GDM1 (cell line): ENCODE results near the gene POLR2H.

Source experiments
- DNase-seq: peaks from one replicate; lab custom pipeline; 2025; lab: John Stamatoyannopoulos, UW

POLR2H gene

DNA sequence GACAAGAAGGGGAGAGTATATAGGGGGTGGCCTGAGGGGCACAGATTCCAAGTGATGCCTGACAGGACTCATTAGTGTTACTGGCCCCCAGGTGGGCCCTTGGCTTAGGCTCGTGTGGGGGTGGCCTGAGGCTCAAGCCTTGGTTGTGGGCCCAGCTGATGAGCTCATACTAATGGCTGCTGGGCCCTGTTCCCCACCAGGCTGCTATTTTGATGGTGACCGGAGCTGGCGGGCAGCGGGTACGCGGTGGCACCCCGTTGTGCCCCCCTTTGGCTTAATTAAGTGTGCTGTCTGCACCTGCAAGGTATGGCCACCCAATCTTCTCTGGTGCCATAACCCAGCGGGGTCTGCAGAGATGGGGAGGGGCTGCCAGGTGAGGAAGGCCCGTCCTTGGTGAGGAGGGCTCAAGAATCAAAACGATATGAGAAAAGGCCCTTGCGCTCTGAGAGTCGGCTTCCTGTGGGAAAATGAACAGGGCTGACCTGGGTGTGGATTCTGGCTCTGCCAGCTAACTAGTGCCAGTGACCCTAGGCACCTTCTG lies 25.7 kb downstream of the POLR2H start:
- no peak for DNase-seq

GRCh38 chr3:184388164-184388935 lies 26.8 kb downstream of the POLR2H start:
- no peak for DNase-seq

- no peak for DNase-seq
Measured at GRCh38 chr3:184388936-184389230, 27.4 kb downstream of the POLR2H start.

DNA sequence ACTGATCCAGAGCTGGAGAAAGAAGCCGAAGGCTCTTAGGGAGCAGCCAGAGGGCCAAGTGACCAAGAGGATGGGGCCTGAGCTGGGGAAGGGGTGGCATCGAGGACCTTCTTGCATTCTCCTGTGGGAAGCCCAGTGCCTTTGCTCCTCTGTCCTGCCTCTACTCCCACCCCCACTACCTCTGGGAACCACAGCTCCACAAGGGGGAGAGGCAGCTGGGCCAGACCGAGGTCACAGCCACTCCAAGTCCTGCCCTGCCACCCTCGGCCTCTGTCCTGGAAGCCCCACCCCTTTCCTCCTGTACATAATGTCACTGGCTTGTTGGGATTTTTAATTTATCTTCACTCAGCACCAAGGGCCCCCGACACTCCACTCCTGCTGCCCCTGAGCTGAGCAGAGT lies 27.9 kb downstream of the POLR2H start:
- DNase-seq = no peak

DNA sequence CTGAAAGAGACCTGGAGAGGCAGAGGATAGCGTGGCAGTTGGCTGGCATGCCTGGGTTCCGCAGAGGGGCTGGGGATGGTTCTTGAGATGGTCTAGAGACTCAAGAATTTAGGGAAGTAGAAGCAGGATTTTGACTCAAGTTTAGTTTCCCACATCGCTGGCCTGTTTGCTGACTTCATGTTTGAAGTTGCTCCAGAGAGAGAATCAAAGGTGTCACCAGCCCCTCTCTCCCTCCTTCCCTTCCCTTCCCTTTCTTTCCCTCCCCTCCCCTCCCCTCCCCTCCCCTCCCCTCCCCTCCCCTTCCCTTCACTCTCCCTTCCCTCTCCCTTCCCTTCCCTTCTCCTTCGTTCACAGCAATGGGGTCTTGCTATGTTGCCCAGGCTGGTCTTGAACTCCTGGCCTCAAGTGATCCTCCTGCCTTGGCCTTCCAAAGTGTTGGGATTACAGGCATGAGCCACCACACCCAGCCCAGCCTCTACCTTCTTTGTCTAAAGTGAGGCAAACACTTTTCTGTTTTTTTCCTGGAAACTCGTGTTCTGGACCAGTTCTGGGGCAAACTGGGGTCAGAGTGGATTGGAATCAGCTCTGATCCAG lies 28.5 kb downstream of the POLR2H start:
- no peak for DNase-seq

GRCh38 chr3:184391266-184391665 lies 29.8 kb downstream of the POLR2H start:
- DNase-seq = no peak

DNA sequence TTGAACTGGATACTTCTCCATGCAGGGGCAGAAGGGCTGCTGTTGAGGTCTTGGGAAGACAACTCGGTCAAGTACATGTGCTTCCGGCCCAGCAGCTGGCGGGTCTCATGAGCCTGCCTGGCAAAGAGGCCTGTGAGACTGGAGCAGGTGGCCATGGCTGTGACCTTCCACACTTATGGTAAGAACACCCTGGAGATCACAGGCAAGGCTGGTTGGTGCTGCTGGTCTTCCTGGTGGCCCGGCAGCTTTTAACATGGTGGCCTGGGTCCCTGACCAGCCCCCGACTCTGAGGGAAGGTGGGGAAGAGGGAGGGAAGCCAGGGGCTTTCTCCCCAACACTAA lies 33.8 kb downstream of the POLR2H start:
- DNase-seq = no peak

- no peak for DNase-seq
Measured at GRCh38 chr3:184399410-184399809, 37.9 kb downstream of the POLR2H start.

- peak; percentile 4 for DNase-seq
Measured at GRCh38 chr3:184405075-184406030, 43.8 kb downstream of the POLR2H start.

DNA sequence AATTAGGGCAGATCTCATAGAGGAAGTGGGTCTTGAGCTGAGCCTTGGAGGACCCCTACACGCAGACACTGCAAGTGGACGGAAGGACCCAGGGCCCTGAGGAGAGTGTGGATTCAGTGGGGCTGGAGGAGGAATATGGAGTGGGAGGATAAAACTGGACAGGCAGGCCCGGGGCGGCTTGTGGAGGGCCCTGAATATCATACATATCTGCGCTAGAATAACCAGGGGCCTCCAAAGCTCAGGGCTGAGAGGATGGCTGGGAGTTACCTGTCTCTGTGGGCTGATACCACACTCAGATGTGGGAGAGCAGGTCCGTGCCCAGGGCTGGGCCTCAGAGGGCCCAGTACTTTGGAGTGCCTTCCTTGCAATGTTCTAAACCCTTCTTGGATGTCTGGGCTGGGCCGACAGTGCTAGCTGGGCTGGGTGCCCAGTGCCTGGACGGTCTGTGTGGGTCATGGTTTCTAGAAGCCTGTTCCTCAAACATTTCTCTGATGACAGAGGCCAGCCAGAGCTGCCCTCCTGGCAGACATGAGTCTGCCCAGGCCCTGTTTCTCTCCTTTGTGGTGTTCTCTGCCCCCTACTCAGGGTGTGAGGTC lies 47.9 kb downstream of the POLR2H start:
- DNase-seq = no peak

DNA sequence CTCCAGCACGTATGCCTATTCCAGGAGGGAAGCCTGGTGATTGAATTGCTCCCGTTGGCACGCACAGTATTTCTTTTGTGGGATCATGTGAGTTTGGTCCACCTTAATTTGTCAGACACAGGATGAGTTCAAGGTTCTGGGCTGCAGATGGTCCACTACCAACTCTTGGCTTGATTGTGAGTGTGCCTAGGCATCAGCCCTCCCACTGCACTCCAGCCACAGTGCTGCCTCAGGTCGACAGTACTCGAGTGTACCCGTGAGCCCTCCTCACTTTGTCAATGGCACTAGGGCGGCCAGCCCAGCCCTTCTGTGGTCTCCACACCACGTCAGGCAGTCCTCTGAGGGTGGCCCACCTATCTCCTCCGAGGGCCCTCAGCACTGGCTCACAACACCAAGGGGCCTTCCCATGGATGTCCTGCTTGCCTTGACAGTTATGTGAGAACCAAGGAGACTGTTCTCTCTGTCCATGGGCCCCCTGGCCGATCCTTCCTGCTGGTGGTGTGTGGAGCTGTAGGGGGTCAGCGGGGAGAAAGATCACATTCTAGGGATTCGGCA lies 48.5 kb downstream of the POLR2H start:
- no peak for DNase-seq

GRCh38 chr3:184414418-184415202 lies 53.1 kb downstream of the POLR2H start:
- DNase-seq = no peak

GRCh38 chr3:184415203-184415490 lies 53.6 kb downstream of the POLR2H start:
- DNase-seq = no peak

DNA sequence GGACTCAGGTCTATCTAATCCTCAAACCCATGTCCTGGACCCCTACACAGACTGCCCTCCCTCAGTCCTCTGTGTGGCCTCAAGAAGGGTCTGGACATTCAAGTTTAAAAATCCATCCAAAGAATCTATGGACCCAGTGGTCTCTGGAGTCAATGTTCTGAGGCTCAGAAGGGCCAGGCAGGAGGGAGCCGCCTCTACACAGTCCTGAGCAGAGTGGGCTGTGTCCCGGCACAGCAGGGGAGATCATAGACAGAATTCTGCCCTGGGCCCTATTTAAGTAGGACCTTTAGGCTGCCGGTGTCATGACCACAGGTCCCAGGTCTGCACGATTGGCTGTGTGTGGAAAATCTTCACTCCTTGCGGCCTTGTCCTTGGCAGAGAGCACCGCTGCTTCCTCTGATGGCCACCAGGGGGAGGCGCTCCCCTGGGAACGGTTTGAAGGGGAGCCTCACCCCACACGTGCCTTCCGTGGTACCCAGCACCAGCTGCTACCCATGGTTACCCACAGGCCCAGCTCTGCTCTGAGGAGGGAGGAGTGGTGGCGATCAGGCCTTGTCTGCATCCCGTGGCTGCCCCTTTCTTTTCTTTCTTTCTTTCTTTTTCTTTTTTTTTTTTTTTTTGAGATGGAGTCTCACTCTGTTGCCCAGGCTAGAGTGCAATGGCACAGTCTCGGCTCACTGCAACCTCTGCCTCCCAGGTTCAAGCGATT lies 56.3 kb downstream of the POLR2H start:
- peak; percentile 63 for DNase-seq
